ENCODE results near the gene UCK2. TPM values are rescaled to one million over a fixed set of nuclear protein-coding genes. Genes with fewer than 3 reads are reported as not detected.

Gene UCK2
- total and polyA plus RNA-seq, 2 donors (not counting 3 experiments of a cell fraction or from before 2014, with no cell fraction given), result 62.3 to 74.7 TPM

DNA sequence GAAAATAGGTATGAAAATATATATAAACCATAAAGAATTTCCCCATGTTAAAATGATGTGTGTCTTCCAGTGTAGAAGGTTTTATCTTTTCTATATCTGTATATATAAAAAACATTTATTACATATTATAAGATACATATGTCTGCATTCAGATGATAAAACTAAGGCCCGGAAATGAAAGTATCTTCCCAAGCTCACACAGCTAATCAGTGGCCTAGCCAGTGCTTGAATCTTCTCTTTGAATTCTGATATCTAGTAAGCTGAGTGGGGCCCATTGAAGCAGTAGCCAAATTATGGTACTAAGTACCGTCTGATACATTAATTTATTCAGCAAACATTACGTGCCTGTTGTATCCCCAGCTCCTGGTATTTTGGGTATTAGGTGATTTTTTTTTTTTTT, 28.6 kb downstream of the UCK2 start:
- dilution Hi-C loops (cut with MboI; ENCODE audit: extremely low pct_ligation_motif_present, low sequenced_read_pairs), result no loop called here
- CTCF ChIA-PET, result interaction anchor here (0.7 to 1.6 kb wide), 5 partner anchors 11 to 27 kb away, joined by 3 to 4 read pairs (median 4); no protein-coding TSS in a partner anchor
- no TSS peak for BruUV-seq (replicated peaks)
- intact Hi-C loops (cut with micrococcal nuclease), result no loop called here
- Histone ChIP-seq H3K4me1 (ENCODE audit: control insufficient read depth, extremely low read depth, insufficient read depth, low read length) (no peaks in the 10 kb centered on the region), H4K20me1 (replicated peaks; ENCODE audit: control insufficient read depth, extremely low read depth, insufficient read depth, low read length) (peaks cover 3% of the 10 kb centered on the region), H3K9me1 (replicated peaks; ENCODE audit: control insufficient read depth, extremely low read depth, insufficient read depth, low read length) (no peaks in the 10 kb centered on the region), H3K4me3 (replicated peaks in 1 of 3; ENCODE audit: insufficient read depth in 1 of 3, low read depth in 1 of 3, low read length in 3 of 3) (no peak overlapping the region), H3K36me3 (ENCODE audit: control insufficient read depth in 2 of 2, extremely low read depth in 1 of 2, insufficient read depth in 2 of 2, low read length in 2 of 2) (no peaks in the 10 kb centered on the region), H3K27me3 (ENCODE audit: control insufficient read depth in 2 of 2, insufficient read depth in 2 of 2, low read length in 2 of 2) (no peaks in the 10 kb centered on the region), H3K9me3 (replicated peaks; ENCODE audit: control insufficient read depth, insufficient read depth, low read length) (no peaks in the 10 kb centered on the region), H3K79me2 (ENCODE audit: control insufficient read depth, insufficient read depth, low read length) (peaks cover 96% of the 10 kb centered on the region), H3K4me2 (ENCODE audit: insufficient read depth, low read length) (no peak overlapping the region), H3K27ac (ENCODE audit: insufficient read depth, low read depth, low read length) (no peak overlapping the region), H3K9ac (replicated peaks; ENCODE audit: extremely low read depth, insufficient read depth, low read length) (no peak overlapping the region), H2AFZ (ENCODE audit: low read depth, low read length) (no peak overlapping the region)
- POLR2A ChIA-PET, result no interaction called here
- no peak for FAIRE-seq
- DNase-seq (ENCODE audit: low read depth, low spot score), result no peak
- TF ChIP-seq FOS (IDR thresholded peaks at IDR 0.05; ENCODE audit: borderline replicate concordance, insufficient read depth, low read length) (no peak), JUN (IDR thresholded peaks at IDR 0.05; ENCODE audit: borderline replicate concordance, insufficient read depth, insufficient read length, low read depth) (no peak), POLR2AphosphoS5 (IDR thresholded peaks at IDR 0.05; ENCODE audit: insufficient read depth, low read depth, low read length) (no peak), EZH2 (IDR thresholded peaks at IDR 0.05; ENCODE audit: borderline replicate concordance, low read depth, low read length, severe bottlenecking) (no peak), GATA2 (IDR thresholded peaks at IDR 0.05; ENCODE audit: insufficient read depth, insufficient read length, low read depth, low read length) (no peak), MYC (IDR thresholded peaks at IDR 0.05; ENCODE audit: low read depth, low read length) (no peak)
- TF ChIP-seq, protein P1, sequence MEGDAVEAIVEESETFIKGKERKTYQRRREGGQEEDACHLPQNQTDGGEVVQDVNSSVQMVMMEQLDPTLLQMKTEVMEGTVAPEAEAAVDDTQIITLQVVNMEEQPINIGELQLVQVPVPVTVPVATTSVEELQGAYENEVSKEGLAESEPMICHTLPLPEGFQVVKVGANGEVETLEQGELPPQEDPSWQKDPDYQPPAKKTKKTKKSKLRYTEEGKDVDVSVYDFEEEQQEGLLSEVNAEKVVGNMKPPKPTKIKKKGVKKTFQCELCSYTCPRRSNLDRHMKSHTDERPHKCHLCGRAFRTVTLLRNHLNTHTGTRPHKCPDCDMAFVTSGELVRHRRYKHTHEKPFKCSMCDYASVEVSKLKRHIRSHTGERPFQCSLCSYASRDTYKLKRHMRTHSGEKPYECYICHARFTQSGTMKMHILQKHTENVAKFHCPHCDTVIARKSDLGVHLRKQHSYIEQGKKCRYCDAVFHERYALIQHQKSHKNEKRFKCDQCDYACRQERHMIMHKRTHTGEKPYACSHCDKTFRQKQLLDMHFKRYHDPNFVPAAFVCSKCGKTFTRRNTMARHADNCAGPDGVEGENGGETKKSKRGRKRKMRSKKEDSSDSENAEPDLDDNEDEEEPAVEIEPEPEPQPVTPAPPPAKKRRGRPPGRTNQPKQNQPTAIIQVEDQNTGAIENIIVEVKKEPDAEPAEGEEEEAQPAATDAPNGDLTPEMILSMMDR (IDR thresholded peaks at IDR 0.05; ENCODE audit: extremely low read depth in 1 of 2, insufficient read depth in 1 of 2, low read depth in 1 of 2, low read length in 2 of 2), result no peak
- TF ChIP-seq, protein P2, sequence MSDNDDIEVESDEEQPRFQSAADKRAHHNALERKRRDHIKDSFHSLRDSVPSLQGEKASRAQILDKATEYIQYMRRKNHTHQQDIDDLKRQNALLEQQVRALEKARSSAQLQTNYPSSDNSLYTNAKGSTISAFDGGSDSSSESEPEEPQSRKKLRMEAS (IDR thresholded peaks at IDR 0.05; ENCODE audit: insufficient read depth, insufficient read length), result no peak
